ENCODE results near the gene BTNL9.
"Not testable (repeated sequence)": the region's sequence is repeated elsewhere in the genome, so short reads cannot be mapped to it uniquely, and the experiment has no call there.

BTNL9 gene

GRCh38 chr5:181039931-181040630 lies at the start of gene BTNL9:
BTNL9 (plus strand) TSS chr5:181040266; CDS start chr5:181045490, 5,224 bp downstream.
- DNase-seq = no peak

GRCh38 chr5:180990882-180991242 lies 49.2 kb upstream of the BTNL9 start:
- no peak for DNase-seq

DNA sequence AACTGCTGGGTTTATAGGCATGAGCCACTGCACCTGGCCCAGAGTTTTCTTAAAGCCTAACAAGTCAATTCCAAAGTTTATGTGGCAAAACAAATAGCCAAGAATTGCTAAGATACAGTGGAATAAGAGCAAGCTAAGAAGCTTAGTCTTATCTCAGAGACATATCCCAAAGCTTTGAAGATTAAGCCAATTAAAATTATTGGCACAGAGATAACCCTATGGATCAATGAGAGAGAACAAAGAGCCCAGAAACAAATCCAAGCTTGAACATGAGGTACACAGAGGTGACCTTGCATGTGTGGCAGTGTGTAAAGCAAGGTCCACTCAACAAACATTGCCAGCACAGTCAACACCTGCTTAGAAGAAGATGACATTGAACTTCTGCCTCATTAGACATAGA lies 38.1 kb upstream of the BTNL9 start:
- no peak for DNase-seq

DNA sequence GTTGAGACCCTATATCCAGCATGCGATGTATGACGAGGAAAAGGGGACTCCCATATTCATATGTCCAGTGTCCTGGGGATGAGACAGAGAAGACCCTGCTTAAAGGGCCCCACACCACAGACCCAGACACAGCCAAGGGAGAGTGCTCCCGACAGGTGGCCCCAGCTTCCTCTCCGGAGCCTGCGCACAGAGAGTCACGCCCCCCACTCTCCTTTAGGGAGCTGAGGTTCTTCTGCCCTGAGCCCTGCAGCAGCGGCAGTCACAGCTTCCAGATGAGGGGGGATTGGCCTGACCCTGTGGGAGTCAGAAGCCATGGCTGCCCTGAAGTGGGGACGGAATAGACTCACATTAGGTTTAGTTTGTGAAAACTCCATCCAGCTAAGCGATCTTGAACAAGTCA lies 34.3 kb upstream of the BTNL9 start:
- DNase-seq = no peak

DNA sequence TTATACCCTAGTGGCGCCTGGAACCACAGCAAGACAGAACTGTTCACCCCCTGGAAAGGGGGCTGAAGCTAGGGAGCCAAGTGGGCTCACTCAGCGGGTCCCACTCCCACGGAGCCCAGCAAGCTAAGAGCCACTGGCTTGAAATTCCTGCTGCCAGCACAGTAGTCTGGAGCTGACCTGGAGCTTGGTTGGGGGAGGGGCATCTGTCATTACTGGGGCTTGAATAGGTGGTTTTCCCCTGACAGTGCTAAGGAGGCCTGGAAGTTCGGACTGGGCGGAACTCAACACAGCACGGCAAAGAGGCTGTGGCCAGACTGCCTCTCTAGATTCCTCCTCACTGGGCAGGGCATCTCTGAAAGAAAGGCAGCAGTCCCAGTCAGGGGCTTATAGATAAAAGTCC lies 31.9 kb upstream of the BTNL9 start:
- no peak for DNase-seq

- not testable (repeated sequence) for DNase-seq
Measured at GRCh38 chr5:181010018-181010417, 30.0 kb upstream of the BTNL9 start.

DNA sequence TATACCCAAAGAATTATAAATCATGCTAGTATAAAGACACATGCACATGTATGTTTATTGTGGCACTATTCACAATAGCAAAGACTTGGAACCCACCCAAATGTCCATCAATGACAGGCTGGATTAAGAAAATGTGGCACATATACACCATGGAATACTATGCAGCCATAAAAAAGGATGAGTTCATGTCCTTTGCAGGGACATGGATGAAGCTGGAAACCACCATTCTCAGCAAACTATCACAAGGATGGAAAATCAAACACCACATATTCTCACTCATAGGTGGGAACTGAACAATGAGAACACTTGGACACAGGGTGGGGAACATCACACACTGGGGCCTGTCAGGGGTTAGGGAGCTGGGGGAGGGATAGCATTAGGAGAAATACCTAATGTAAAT lies 25.4 kb upstream of the BTNL9 start:
- DNase-seq = not testable (repeated sequence)

DNA sequence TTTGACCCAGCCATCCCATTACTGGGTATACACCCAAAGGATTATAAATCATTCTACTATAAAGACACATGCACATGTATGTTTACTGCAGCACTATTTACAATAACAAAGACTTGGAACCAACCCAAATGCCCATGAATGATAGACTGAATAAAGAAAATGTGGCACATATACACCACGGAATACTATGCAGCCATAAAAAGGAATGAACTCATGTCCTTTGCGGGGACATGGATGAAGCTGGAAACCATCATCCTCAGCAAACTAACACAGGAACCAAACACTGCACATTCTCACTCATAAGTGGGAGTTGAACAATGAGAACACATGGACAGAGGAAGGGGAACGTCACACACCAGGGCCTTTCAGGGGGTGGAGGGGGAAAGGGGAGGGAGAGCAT lies 22.6 kb upstream of the BTNL9 start:
- not testable (repeated sequence) for DNase-seq

GRCh38 chr5:181020688-181021087 lies 19.4 kb upstream of the BTNL9 start:
- DNase-seq = no peak

DNA sequence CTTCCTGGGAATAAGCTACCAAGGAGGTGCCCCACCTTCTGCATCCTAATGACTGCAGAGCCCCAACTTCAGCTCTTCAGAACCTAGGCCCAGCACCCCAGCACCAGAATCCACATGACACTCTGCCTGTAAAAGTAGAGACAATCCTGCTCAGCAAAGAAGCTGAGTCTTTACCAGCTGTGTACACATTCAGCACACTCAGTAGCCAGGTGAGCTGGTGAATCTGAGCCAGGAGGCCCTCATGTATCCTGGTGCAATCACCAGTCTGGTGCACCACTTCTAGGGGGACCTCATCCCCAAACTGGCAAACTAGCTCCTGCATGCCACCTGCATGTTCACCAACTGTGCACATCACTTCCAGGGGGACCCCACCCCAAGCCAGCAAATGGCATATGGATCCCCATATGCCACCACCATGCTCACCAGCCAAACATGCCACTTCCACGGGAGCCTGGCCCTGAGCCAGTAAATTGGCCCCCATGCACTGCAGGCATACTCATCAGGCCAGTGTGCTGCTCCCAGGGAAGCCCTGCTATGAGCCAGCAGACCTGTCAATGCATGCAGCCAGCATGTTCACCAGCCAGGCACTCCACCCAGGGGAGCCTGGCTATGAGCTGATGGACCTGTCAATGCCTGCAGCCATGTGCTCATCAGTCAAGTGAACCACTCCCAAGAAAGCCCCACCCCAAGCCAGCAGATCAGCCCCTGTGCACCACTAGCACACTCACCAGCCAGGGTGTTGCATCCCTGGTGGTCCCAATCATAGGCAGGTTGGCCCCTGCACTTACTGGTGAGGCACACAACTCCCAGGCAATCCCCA lies 15.6 kb upstream of the BTNL9 start:
- DNase-seq = no peak

GRCh38 chr5:181027452-181028031 lies 12.5 kb upstream of the BTNL9 start:
- DNase-seq = no peak

GRCh38 chr5:181028032-181028819 lies 11.8 kb upstream of the BTNL9 start:
- no peak for DNase-seq

- no peak for DNase-seq
Measured at GRCh38 chr5:181031716-181032115, 8.3 kb upstream of the BTNL9 start.

- DNase-seq = no peak
Measured at GRCh38 chr5:181035991-181036815, 3.9 kb upstream of the BTNL9 start.

DNA sequence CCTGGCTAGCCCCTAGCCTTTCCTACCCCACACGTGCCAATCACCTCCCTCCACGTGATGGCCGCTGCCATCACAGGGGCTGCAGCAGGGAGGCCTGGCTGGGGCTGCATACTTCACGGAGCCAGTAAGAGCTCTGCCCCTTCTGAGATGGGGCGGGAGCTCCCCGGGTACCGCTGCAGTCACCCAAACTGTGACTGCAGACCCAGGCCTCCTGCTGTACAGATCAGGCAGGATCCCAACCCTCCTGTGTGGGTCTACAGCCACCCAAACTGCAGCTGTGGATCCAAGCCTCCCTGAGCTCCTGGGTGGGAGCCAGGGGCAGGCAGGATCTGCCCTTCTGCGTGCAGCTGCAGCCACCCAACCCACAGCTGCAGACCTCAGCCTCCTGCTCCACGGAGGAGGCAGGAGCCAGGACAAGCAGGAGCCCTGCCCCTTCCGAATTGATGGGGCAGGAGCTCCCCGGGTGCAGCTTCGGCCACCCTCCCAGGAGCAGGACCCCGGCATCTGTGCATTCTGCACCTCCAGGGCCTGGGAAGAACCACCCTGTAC lies 3.2 kb upstream of the BTNL9 start:
- no peak for DNase-seq

DNA sequence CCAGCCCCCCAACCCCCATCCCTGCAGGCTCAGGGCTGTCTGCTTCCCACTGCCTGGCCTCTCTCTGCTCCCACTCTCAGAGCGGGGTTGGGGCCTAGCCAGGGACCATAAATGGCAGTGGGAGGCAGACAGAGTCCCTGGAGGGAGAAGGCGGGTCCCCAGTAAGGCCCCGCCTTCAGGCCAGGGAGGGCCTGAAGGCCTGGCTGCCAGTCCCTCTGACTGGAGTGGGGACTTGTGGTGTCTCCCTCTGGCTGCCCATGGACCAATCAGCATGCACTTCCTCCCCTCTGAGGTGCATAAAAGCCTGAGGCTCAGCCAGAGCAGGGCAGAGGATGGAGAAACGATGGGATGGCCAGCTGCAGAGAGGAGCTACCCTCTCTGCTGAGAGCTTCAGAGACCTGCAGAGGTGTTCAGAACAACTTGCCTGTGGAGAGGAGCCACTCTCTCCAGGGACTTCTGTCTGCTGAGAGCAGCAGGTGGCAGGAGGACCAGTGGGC lies 2.7 kb upstream of the BTNL9 start:
- no peak for DNase-seq

DNA sequence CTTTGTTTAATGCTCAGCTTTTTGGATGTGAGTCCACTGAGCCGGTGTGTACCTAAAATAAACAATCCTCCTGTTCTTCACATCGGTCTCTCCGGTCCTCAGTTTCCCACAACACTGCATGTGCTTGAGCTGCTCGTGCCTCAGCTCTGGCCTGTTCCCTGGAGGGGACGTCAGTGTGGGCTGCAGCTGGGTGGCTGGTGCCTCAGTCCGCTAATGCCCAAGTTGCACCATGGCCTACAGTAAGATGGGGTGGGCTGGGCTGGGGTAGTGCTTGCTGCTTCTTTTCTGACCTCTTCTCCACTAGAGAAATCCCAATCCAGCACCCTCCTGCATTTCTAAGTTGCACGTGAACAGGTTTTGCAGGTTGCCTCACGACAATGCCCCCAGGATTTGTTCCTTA lies 595 bp upstream of the BTNL9 start:
- DNase-seq = no peak

GRCh38 chr5:181040631-181040945 lies 522 bp downstream of the BTNL9 start:
- no peak for DNase-seq

GRCh38 chr5:181041043-181041442 lies 977 bp downstream of the BTNL9 start:
- no peak for DNase-seq

DNA sequence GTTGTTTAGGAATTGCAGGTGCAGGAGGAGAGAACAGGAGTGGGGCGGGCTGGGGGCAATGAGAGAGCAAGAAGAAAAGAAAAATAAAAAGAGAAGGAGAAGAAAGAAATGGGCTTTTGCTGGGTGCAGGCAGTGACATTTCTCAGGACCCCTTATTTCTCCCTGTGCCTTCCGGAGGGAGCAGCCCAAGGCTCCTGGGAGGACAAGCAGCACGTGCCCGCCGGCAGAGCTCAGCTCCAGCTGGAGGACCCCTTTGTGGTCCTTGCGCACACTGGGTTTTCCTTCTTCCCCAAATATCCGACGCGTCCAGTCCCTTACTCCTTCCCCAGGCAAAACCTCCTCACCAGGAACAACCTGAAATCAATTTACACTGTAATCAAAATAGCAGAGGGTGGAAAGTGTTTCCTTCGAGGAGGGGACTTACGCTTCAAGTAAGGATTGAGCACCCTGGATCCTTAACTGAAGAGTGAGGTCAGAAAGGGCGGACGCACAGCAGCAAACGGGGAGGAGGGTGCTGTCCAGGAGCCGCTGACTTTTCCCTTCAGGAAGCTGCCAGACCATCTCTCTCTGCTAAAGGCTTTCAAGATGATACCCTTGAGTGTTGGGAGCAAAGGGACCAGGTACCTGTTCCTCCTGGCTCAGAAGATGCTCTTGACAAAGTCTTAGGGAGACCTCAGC lies 2.1 kb downstream of the BTNL9 start:
- no peak for DNase-seq

GRCh38 chr5:181042722-181043121 lies 2.7 kb downstream of the BTNL9 start:
- DNase-seq = no peak

Measured in NCI-H2171 (cell line).